GM10248 (cell line): ENCODE results near the gene CBY2.

Source experiments
- CTCF ChIA-PET: fragments of 300-600 bp; sonication (Branson Sonifier 250); formaldehyde crosslinking; extraction: SDS; loops from one replicate; lab custom pipeline; 2021; ENCODE audit warnings: antibody characterized with exemption; lab: Yijun Ruan, JAX
- POLR2A ChIA-PET: fragments of 350-650 bp; sonication (Branson Sonifier 250); formaldehyde crosslinking; extraction: SDS; loops from one replicate; lab custom pipeline; 2020; ENCODE audit warnings: antibody characterized with exemption; lab: Yijun Ruan, JAX
- DNase-seq: peaks from one replicate; pipeline ENCODE4 v3.0.0; 2012; ENCODE audit errors: extremely low spot score
- TF ChIP-seq, protein P1 (sequence below): IDR thresholded peaks from 2 replicates; pipeline ENCODE4 v1.5.1; 2012; ENCODE audit warnings: mild to moderate bottlenecking, low read depth; ENCODE audit errors: extremely low read depth, missing control alignments, control extremely low read depth

The CBY2 gene

DNA sequence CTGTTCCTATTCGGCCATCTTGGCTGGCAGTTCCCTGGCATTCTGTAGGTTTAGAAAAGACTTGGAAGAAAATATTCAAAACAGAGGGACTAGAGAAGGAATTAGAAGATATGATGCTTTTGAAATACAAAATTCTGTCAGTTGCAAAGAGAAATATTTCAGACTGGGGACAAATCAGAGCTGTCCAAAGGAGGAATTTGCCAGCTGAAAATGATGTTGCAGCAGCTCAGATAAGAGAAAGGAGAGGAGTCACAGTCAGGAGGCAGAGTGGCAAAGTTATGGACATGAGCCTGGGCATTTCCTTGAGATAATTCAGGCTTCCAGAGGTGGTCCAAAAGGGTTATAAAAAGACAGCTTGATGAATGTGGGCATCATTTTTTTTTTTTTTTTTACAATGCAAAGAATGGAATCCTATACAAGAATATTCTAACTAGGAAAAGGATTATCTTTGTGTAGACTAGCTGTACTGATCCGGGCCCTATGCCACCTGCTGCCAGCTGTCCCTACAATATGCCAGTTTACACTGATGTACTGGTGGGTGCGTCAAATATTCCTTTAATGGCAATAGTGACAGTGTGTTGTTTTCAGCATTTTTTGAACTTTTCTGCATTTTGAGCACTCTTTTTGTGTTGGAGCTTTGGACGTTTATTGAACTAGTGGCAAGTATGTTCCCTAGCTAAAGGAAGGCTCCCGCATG lies 31.8 kb upstream of the CBY2 start:
- POLR2A ChIA-PET = no interaction called here
- CTCF ChIA-PET = interaction anchor here (1.3 to 1.9 kb wide), 2 partner anchors 13 to 47 kb away, joined by 3 to 12 read pairs; no protein-coding TSS in a partner anchor
- no peak for DNase-seq
- TF ChIP-seq, protein P1, sequence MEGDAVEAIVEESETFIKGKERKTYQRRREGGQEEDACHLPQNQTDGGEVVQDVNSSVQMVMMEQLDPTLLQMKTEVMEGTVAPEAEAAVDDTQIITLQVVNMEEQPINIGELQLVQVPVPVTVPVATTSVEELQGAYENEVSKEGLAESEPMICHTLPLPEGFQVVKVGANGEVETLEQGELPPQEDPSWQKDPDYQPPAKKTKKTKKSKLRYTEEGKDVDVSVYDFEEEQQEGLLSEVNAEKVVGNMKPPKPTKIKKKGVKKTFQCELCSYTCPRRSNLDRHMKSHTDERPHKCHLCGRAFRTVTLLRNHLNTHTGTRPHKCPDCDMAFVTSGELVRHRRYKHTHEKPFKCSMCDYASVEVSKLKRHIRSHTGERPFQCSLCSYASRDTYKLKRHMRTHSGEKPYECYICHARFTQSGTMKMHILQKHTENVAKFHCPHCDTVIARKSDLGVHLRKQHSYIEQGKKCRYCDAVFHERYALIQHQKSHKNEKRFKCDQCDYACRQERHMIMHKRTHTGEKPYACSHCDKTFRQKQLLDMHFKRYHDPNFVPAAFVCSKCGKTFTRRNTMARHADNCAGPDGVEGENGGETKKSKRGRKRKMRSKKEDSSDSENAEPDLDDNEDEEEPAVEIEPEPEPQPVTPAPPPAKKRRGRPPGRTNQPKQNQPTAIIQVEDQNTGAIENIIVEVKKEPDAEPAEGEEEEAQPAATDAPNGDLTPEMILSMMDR = no peak

DNA sequence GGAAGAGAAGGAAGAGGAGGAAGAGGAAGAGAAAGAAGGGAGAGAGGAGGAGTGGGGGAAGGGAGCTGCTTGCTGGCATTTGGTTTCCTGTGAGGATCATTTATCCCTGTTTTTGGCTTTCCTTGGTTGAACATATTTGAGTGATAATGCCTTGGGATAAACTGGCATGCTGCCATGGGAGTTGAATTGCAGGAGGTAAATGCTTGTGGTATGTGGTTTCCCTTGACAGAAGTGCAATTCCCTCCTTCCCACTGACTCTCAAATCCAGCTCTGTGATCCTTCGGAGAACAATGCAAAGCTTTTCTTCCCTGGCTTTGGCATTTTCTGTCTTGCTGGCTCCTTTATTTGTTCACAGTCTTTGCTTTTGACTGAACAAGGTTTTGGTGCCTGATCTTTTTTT lies 27.2 kb upstream of the CBY2 start:
- DNase-seq = no peak
- ChIA-PET CTCF (interaction anchor here (1.1 to 1.5 kb wide), 2 partner anchors 43 to 50 kb away, joined by 3 read pairs; no protein-coding TSS in a partner anchor), POLR2A (no interaction called here)
- TF ChIP-seq, protein P1 = no peak

DNA sequence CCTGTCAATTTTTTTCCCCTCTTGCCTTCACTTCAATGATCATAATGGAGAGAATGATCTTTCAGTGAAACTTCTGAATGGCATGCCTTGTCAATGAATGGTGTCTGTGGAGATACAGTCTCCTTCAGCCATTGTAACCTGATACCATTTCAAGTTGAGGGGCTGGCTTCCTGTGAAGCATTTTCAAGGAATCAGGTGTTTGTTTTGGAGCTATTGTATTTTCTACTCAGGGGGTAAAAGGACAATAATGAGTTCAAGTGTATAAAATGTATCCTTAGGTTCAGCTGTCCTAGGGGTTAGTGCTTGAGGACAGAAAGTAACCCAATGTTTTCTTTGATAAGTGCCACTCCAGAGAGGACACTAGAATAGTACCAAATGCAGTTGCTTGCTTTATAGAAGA lies 23.8 kb upstream of the CBY2 start:
- CTCF ChIA-PET = no interaction called here
- POLR2A ChIA-PET = no interaction called here
- DNase-seq = no peak
- TF ChIP-seq, protein P1 = no peak

DNA sequence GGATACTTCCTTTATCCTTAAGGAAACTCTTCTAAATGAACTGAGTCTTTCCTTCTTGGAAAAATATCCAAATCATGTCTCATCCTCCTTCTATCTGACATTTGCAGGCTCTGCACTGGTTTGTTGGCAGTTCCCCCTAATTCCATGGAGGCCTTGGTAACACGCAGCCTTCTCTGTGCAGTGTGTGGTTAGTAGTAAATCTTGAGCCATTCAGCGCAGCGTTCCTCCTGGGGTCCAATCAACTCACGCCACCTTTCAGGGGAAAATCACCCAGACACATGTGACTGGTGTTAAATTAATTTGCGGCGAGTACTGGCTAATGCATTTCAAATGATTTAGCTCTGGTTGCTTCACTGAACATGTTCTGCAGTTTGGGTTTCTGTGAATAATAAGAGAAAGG lies 21.0 kb upstream of the CBY2 start:
- ChIA-PET CTCF (interaction anchor here (1.6 to 2.3 kb wide), 2 partner anchors 14 to 58 kb away, joined by 5 to 7 read pairs; no protein-coding TSS in a partner anchor), POLR2A (no interaction called here)
- no peak for DNase-seq
- TF ChIP-seq, protein P1 = no peak

DNA sequence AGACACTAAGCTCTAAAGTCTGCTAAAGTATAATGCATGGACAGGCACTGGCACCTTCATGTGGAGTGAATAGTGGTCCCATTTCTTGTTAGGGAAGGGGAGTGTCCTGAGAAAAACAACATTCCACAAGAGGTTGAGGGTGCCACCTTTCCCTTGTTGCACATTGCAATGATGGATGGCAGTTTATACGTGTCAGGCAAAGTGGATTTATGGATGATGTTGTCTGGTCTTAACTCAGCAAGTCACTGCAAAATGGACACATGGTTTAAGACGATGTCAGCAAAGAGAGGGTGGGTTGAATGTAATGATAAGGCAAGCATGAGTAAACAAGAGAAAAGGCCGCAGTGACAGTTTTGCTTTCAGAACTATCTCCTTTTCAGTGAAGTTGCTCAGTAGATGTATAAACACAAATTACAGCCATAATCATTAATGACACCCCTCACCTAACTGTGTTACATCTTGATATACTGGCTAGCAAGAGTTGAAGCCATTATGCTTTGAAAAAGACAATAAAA lies 19.6 kb upstream of the CBY2 start:
- CTCF ChIA-PET = interaction anchor here (1.6 to 2.7 kb wide), 3 partner anchors 12 to 18 kb away, joined by 5 to 14 read pairs (median 12); partner anchors contain the start of gene CBY2
- POLR2A ChIA-PET = no interaction called here
- TF ChIP-seq, protein P1 = no peak
- no peak for DNase-seq

DNA sequence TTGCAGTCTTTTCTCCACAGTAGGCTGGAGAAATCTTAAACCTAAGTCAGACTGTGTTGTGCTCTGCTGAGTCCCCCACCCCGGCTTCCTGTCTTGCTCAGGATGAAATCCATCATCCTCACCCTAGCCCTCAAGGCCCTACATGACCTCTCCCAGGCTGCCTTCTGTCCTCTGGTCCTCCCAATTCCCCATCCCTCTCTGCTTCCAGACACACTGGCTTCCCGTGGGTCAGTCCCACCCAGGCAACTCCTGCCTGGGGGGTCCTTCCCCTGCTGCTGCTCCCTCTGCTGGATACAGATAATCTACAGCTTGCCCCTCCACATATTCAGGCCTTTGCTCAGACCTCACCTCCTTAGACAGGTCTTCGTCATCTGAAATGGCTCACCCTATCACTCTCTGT lies 18.4 kb upstream of the CBY2 start:
- CTCF ChIA-PET = interaction anchor here (0.8 to 2.7 kb wide), 9 partner anchors 9 to 60 kb away, joined by 3 to 14 read pairs (median 5); partner anchors contain the start of gene CBY2
- POLR2A ChIA-PET = no interaction called here
- no peak for DNase-seq
- TF ChIP-seq, protein P1 = no peak
